Fibroblast of lung (primary cell): ENCODE data around the gene RNU1-1.
"Not testable (repeated sequence)": the region's sequence is repeated elsewhere in the genome, so short reads cannot be mapped to it uniquely, and the experiment has no call there.

Source experiments
- EZH2 ChIP-seq: IDR thresholded peaks from 2 replicates; pipeline ENCODE4 v1.5.1; 2012; ENCODE audit warnings: low read length, control low read depth, mild to moderate bottlenecking; ENCODE audit errors: missing control alignments
- TF ChIP-seq, protein P1 (sequence below), 2 donors: IDR thresholded peaks in 1 of 2; conservative IDR thresholded peaks in 1 of 2; 1 replicate in 1 of 2; 2 replicates in 1 of 2; pipeline ENCODE4 v1.5.1; 2011 to 2012; ENCODE audit warnings: low read length in 2 of 2, control low read depth in 1 of 2, inconsistent platforms in 1 of 2, low read depth in 1 of 2, mild to moderate bottlenecking in 1 of 2

DNA sequence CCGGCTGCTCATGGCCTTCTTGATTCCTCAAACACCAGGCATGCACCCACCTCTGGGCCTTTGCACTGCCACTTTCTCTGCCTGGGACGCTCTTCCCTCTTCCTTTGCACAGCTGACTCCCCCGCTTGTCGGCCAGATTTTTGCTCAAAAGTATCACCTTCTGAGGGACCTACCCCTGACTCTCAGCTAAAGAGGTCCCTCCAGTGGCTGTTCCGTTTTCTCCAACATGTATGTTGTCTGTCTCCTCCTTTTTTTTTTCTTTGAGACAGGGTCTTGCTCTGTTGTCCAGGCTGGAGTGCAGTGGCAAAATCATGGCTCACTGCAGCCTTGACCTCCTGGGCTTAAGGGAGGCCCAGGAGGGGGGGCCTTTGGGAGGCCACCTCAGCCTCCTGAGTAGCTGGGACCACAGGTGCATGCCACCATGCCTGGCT is 16.6 kb downstream of the RNU1-1 start:
- TF ChIP-seq, protein P1, sequence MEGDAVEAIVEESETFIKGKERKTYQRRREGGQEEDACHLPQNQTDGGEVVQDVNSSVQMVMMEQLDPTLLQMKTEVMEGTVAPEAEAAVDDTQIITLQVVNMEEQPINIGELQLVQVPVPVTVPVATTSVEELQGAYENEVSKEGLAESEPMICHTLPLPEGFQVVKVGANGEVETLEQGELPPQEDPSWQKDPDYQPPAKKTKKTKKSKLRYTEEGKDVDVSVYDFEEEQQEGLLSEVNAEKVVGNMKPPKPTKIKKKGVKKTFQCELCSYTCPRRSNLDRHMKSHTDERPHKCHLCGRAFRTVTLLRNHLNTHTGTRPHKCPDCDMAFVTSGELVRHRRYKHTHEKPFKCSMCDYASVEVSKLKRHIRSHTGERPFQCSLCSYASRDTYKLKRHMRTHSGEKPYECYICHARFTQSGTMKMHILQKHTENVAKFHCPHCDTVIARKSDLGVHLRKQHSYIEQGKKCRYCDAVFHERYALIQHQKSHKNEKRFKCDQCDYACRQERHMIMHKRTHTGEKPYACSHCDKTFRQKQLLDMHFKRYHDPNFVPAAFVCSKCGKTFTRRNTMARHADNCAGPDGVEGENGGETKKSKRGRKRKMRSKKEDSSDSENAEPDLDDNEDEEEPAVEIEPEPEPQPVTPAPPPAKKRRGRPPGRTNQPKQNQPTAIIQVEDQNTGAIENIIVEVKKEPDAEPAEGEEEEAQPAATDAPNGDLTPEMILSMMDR (conservative IDR thresholded peaks at IDR 0.05 in 1 of 2, IDR thresholded peaks at IDR 0.05 in 1 of 2; ENCODE audit: low read depth in 1 of 2, low read length in 2 of 2): not testable (repeated sequence)
- TF ChIP-seq EZH2: not testable (repeated sequence)
